Testis (tissue), 2 donors: Measurements from ENCODE around the gene FCHO2.

Experiments used
- POLR2A ChIP-seq: fragments of 450-650 bp; IDR thresholded peaks from one replicate; pipeline ENCODE4 v1.6.1; 2017; ENCODE audit warnings: antibody characterized with exemption, mild to moderate bottlenecking, moderate library complexity
- TF ChIP-seq, protein P1 (sequence below), 3 experiments: fragments of 450-650 bp in 2 of 3; fragments of 200-600 bp in 1 of 3; sonication (generic) in 1 of 3; IDR thresholded peaks; one replicate each; pipeline ENCODE4 v1.5.1; 2016 to 2019; ENCODE audit warnings: antibody characterized with exemption in 3 of 3, mild to moderate bottlenecking in 2 of 3, moderate library complexity in 1 of 3

- no peak for TF ChIP-seq POLR2A
- TF ChIP-seq, protein P1, sequence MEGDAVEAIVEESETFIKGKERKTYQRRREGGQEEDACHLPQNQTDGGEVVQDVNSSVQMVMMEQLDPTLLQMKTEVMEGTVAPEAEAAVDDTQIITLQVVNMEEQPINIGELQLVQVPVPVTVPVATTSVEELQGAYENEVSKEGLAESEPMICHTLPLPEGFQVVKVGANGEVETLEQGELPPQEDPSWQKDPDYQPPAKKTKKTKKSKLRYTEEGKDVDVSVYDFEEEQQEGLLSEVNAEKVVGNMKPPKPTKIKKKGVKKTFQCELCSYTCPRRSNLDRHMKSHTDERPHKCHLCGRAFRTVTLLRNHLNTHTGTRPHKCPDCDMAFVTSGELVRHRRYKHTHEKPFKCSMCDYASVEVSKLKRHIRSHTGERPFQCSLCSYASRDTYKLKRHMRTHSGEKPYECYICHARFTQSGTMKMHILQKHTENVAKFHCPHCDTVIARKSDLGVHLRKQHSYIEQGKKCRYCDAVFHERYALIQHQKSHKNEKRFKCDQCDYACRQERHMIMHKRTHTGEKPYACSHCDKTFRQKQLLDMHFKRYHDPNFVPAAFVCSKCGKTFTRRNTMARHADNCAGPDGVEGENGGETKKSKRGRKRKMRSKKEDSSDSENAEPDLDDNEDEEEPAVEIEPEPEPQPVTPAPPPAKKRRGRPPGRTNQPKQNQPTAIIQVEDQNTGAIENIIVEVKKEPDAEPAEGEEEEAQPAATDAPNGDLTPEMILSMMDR (IDR thresholded peaks at IDR 0.05), result no peak
These were observed 34.9 kb upstream of the FCHO2 start for GRCh38 chr5:72920690-72921502.
